Stimulated activated CD4-positive, alpha-beta T cell treated with anti-CD3 and anti-CD28 coated beads, Interleukin-4, amount 100 ng/mL, for 1 hour (primary cell): Measurements from ENCODE around the gene CORT.
"Not testable (repeated sequence)": the region's sequence is repeated elsewhere in the genome, so short reads cannot be mapped to it uniquely, and the experiment has no call there.

ENCODE experiments used
- DNase-seq: peaks from one replicate; pipeline ENCODE4 v3.0.0-alpha.2; 2020

Gene CORT

GRCh38 chr1:10449751-10450150 lies at the start of gene CORT:
CORT (plus strand) TSS chr1:10450031; CDS start chr1:10450224, 193 bp downstream.
- DNase-seq: no peak

- DNase-seq: no peak
Observed at GRCh38 chr1:10401281-10401680, 48.5 kb upstream of the CORT start.

GRCh38 chr1:10402729-10403274 lies 47.0 kb upstream of the CORT start:
- no peak for DNase-seq

- DNase-seq: no peak
Observed at GRCh38 chr1:10407201-10407600, 42.6 kb upstream of the CORT start.

- no peak for DNase-seq
Observed at GRCh38 chr1:10415211-10415930, 34.5 kb upstream of the CORT start.

GRCh38 chr1:10415967-10416366 lies 33.9 kb upstream of the CORT start:
- DNase-seq: not testable (repeated sequence)

- DNase-seq: not testable (repeated sequence)
Observed at GRCh38 chr1:10418741-10419140, 31.1 kb upstream of the CORT start.

GRCh38 chr1:10419351-10419750 lies 30.5 kb upstream of the CORT start:
- no peak for DNase-seq

GRCh38 chr1:10421637-10422036 lies 28.2 kb upstream of the CORT start:
- DNase-seq: no peak

GRCh38 chr1:10424034-10424433 lies 25.8 kb upstream of the CORT start:
- no peak for DNase-seq

GRCh38 chr1:10424651-10425050 lies 25.2 kb upstream of the CORT start:
- DNase-seq: no peak

- not testable (repeated sequence) for DNase-seq
Observed at GRCh38 chr1:10425826-10426534, 23.9 kb upstream of the CORT start.

- not testable (repeated sequence) for DNase-seq
Observed at GRCh38 chr1:10426535-10426848, 23.3 kb upstream of the CORT start.

- no peak for DNase-seq
Observed at GRCh38 chr1:10428984-10429383, 20.8 kb upstream of the CORT start.

- no peak for DNase-seq
Observed at GRCh38 chr1:10429868-10430215, 20.0 kb upstream of the CORT start.

- DNase-seq: peak; percentile 96
Observed at GRCh38 chr1:10430216-10431069, 19.4 kb upstream of the CORT start, which contains the start of gene CENPS. CENPS (plus strand) TSS chr1:10430433; CDS start chr1:10430518, 85 bp downstream.

GRCh38 chr1:10431070-10431730 lies 18.6 kb upstream of the CORT start:
- DNase-seq: no peak

GRCh38 chr1:10432910-10433700 lies 16.7 kb upstream of the CORT start:
- no peak for DNase-seq

GRCh38 chr1:10433790-10434189 lies 16.0 kb upstream of the CORT start:
- no peak for DNase-seq

GRCh38 chr1:10434590-10434989 lies 15.2 kb upstream of the CORT start:
- no peak for DNase-seq

GRCh38 chr1:10437052-10437451 lies 12.8 kb upstream of the CORT start:
- no peak for DNase-seq

GRCh38 chr1:10438677-10439163 lies 11.1 kb upstream of the CORT start:
- no peak for DNase-seq
